Loucy (cell line): ENCODE measurements around the gene RNU6-1.

Experiments
- H2AFZ ChIP-seq: fragments of 200-600 bp; sonication (generic); 2 replicates; pipeline ENCODE4 v1.6.0; 2016; ENCODE audit warnings: antibody characterized with exemption, mild to moderate bottlenecking, low read length, moderate library complexity
- H3F3A ChIP-seq: fragments of 200-600 bp; 2 replicates; pipeline ENCODE4 v1.6.0; 2016; ENCODE audit warnings: antibody characterized with exemption, low read depth, mild to moderate bottlenecking
- H3K27me3 ChIP-seq: fragments of 200-600 bp; sonication (generic); 2 replicates; pipeline ENCODE4 v1.6.1; 2014; ENCODE audit warnings: low read length, mild to moderate bottlenecking; ENCODE audit not compliant: insufficient read depth, poor library complexity, severe bottlenecking
- H3K36me3 ChIP-seq: fragments of 200-600 bp; sonication (generic); 2 replicates; pipeline ENCODE4 v1.6.1; 2016; ENCODE audit warnings: low read length; ENCODE audit not compliant: insufficient read depth
- H3K4me1 ChIP-seq: fragments of 200-600 bp; sonication (generic); 2 replicates; pipeline ENCODE4 v1.5.1; 2014; ENCODE audit warnings: low read length, mild to moderate bottlenecking; ENCODE audit not compliant: insufficient read depth, poor library complexity, severe bottlenecking
- H3K4me2 ChIP-seq: fragments of 200-600 bp; sonication (generic); 2 replicates; pipeline ENCODE4 v1.6.0; 2014; ENCODE audit warnings: antibody characterized with exemption, low read length, low read depth, mild to moderate bottlenecking; ENCODE audit not compliant: poor library complexity, severe bottlenecking
- H3K4me3 ChIP-seq: fragments of 200-600 bp; sonication (generic); 2 replicates; pipeline ENCODE4 v1.5.1; 2014; ENCODE audit warnings: low read length, mild to moderate bottlenecking, mixed read lengths; ENCODE audit not compliant: poor library complexity, severe bottlenecking
- H3K79me2 ChIP-seq: fragments of 200-600 bp; sonication (generic); 2 replicates; pipeline ENCODE4 v1.6.1; 2014; ENCODE audit warnings: low read length; ENCODE audit not compliant: insufficient read depth
- H3K9ac ChIP-seq: fragments of 200-600 bp; sonication (generic); 2 replicates; pipeline ENCODE4 v1.6.0; 2014; ENCODE audit warnings: mild to moderate bottlenecking, low read depth, low read length, moderate library complexity; ENCODE audit not compliant: poor library complexity, severe bottlenecking
- H3K9me2 ChIP-seq: fragments of 200-600 bp; sonication (generic); replicated peaks from 2 replicates; pipeline ENCODE4 v1.6.1; 2016; ENCODE audit warnings: low read depth, low read length, mixed read lengths
- H3K9me3 ChIP-seq: fragments of 200-600 bp; sonication (generic); 2 replicates; pipeline ENCODE4 v1.6.1; 2014; ENCODE audit warnings: mild to moderate bottlenecking, antibody characterized with exemption, low read length, low read depth; ENCODE audit not compliant: insufficient read depth
- H4K20me1 ChIP-seq: fragments of 200-600 bp; sonication (generic); 2 replicates; pipeline ENCODE4 v1.6.0; 2014; ENCODE audit warnings: antibody characterized with exemption, low read length, mild to moderate bottlenecking; ENCODE audit not compliant: insufficient read depth, poor library complexity, severe bottlenecking
- CTCF ChIP-seq: fragments of 200-600 bp; sonication (generic); conservative IDR thresholded peaks from 2 replicates; pipeline ENCODE4 v1.5.1; 2014; ENCODE audit warnings: mild to moderate bottlenecking, antibody characterized with exemption, low read length
- EZH2phosphoT487 ChIP-seq: fragments of 200-600 bp; IDR thresholded peaks from 2 replicates; pipeline ENCODE4 v1.6.1; 2018; ENCODE audit warnings: antibody characterized with exemption, mild to moderate bottlenecking, moderate library complexity, borderline replicate concordance

RNU6-1 gene

DNA sequence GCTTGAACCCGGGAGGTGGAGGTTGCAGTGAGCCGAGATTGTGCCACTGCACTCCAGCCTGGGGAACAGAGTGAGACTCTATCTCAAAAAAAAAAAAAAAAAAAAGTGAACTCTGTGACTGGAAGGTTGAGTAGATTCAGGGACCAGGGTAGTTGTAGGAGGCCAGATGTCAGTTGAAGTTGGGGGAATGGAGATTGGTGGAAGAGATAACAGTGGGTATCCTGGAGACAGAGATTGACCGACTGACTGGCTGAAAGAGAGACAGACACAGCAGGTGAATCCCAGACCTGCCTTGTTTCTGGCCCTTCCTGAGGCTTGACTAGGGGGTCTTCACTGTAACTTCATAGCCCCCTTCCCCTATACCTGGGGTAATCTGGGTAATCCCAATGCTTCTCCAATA, 22.1 kb upstream of the RNU6-1 start:
- no peak for TF ChIP-seq EZH2phosphoT487
- TF ChIP-seq CTCF: no peak
- Histone ChIP-seq H3K4me3 (no peak overlapping the region), H3K36me3 (no peaks in the 10 kb centered on the region), H3K79me2 (no peaks in the 10 kb centered on the region), H4K20me1 (no peaks in the 10 kb centered on the region), H3K4me1 (peaks cover 8% of the 10 kb centered on the region), H3K9me3 (no peaks in the 10 kb centered on the region), H3K9me2 (no peaks in the 10 kb centered on the region), H3F3A (no peaks in the 10 kb centered on the region), H3K27me3 (no peaks in the 10 kb centered on the region), H3K4me2 (no peak overlapping the region), H3K9ac (no peak overlapping the region), H2AFZ (no peak overlapping the region)

DNA sequence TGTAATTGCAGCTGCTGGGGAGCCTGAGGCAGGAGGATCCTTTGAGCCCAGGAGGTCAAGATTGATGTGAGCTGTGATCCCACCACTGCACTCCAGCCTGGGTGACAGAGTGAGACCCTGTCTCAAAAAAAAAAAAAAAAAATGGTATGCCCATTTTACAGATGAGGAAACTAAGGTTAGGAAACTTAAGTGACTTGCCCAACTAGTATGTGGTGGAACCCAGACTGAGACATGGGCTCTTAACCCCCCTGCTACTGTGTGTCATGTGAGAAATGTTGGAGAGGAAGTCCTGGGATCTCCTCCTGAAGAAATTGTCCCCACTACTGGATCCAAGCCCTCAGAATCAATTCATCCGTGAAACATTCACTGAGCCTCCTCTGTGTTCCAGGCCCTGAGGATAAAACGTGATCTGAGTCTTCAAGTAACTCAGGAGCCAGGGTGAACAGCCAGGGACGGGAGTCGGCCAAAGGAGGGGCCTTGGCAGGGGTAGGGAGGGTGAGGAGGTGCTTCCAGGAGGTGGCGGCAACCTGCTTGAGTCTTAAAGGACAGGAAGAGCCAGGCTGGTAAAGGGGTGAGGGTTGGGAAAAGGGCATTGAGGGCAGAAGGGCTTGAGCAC, 19.6 kb upstream of the RNU6-1 start:
- Histone ChIP-seq H3F3A (no peaks in the 10 kb centered on the region), H3K4me2 (no peak overlapping the region), H3K4me3 (no peak overlapping the region), H3K36me3 (no peaks in the 10 kb centered on the region), H3K4me1 (peaks cover 11% of the 10 kb centered on the region), H2AFZ (no peak overlapping the region), H3K9me2 (no peaks in the 10 kb centered on the region), H3K27me3 (no peaks in the 10 kb centered on the region), H3K9ac (no peak overlapping the region), H3K9me3 (no peaks in the 10 kb centered on the region), H3K79me2 (no peaks in the 10 kb centered on the region), H4K20me1 (no peaks in the 10 kb centered on the region)
- TF ChIP-seq EZH2phosphoT487 (no peak), CTCF (no peak)

- no peaks in the 10 kb centered on the region for H3K36me3 ChIP-seq
- H3K4me3 ChIP-seq: no peak overlapping the region
- H3K9me3 ChIP-seq: no peaks in the 10 kb centered on the region
- no peaks in the 10 kb centered on the region for H4K20me1 ChIP-seq
- H3K4me2 ChIP-seq: no peak overlapping the region
- peaks cover 7% of the 10 kb centered on the region for H3K4me1 ChIP-seq
- no peaks in the 10 kb centered on the region for H3K9me2 ChIP-seq
- no peak overlapping the region for H2AFZ ChIP-seq
- no peak for TF ChIP-seq CTCF
- TF ChIP-seq EZH2phosphoT487: no peak
- H3K9ac ChIP-seq: no peak overlapping the region
- H3K79me2 ChIP-seq: no peaks in the 10 kb centered on the region
- H3K27me3 ChIP-seq: no peaks in the 10 kb centered on the region
- no peaks in the 10 kb centered on the region for H3F3A ChIP-seq
Observed at GRCh38 chr15:67857220-67857619, 17.4 kb upstream of the RNU6-1 start.
